HEK293 (cell line): ENCODE measurements around the gene ISCU.

Experiments
- CTCF ChIA-PET: fragments of 350-600 bp; formaldehyde crosslinking; extraction: SDS; loops from one replicate; lab custom pipeline; 2021; ENCODE audit warnings: antibody characterized with exemption; lab: Yijun Ruan, JAX
- POLR2A ChIA-PET: fragments of 300-600 bp; formaldehyde crosslinking; extraction: SDS; loops from one replicate; lab custom pipeline; 2020; ENCODE audit warnings: antibody characterized with exemption, inconsistent platforms; lab: Yijun Ruan, JAX
- H3K27ac ChIP-seq: fragments of 200-500 bp; sonication (Bioruptor generic); 2 replicates; pipeline ENCODE4 v1.5.1; 2014; ENCODE audit warnings: low read depth, low read length, control low read depth, inconsistent platforms; ENCODE audit errors: extremely low read depth
- H3K36me3 ChIP-seq, 2 experiments: fragments of 200-500 bp in 1 of 2; sonication (Bioruptor generic) in 1 of 2; 1 replicate in 1 of 2; 2 replicates in 1 of 2; pipeline ENCODE4 v1.5.1; 2014 to 2017; ENCODE audit warnings: inconsistent platforms in 2 of 2, low read length in 2 of 2; ENCODE audit not compliant: control insufficient read depth in 2 of 2, insufficient read depth in 1 of 2
- H3K4me1 ChIP-seq: fragments of 200-500 bp; sonication (Bioruptor generic); 2 replicates; pipeline ENCODE4 v1.5.1; 2014; ENCODE audit warnings: mild to moderate bottlenecking, low read length, inconsistent platforms; ENCODE audit not compliant: control insufficient read depth, insufficient read depth
- H3K4me3 ChIP-seq: 2 replicates; pipeline ENCODE4 v1.5.1; 2011; ENCODE audit warnings: low read depth, mild to moderate bottlenecking, control low read depth, low read length, moderate library complexity
- H3K9me3 ChIP-seq: fragments of 200-500 bp; sonication (Bioruptor generic); 2 replicates; pipeline ENCODE4 v1.5.1; 2014; ENCODE audit warnings: low read depth, low read length, inconsistent platforms; ENCODE audit not compliant: control insufficient read depth, insufficient read depth
- GLI4 ChIP-seq: fragments of 450-650 bp; formaldehyde crosslinking; IDR thresholded peaks from 2 replicates; pipeline ENCODE4 v1.5.1; 2016; ENCODE audit warnings: missing biosample characterization, missing genetic modification characterization
- OSR2 ChIP-seq: fragments of 450-650 bp; formaldehyde crosslinking; IDR thresholded peaks from 2 replicates; pipeline ENCODE4 v1.5.1; 2016; ENCODE audit warnings: missing biosample characterization, missing genetic modification characterization
- RBAK ChIP-seq: fragments of 450-650 bp; formaldehyde crosslinking; IDR thresholded peaks from 2 replicates; pipeline ENCODE4 v1.5.1; 2016; ENCODE audit warnings: missing biosample characterization, missing genetic modification characterization
- SCRT2 ChIP-seq: fragments of 450-650 bp; formaldehyde crosslinking; IDR thresholded peaks from 2 replicates; pipeline ENCODE4 v1.5.1; 2016; ENCODE audit warnings: missing biosample characterization, missing genetic modification characterization
- ZBTB10 ChIP-seq: fragments of 450-650 bp; formaldehyde crosslinking; IDR thresholded peaks from 2 replicates; pipeline ENCODE4 v1.5.1; 2016; ENCODE audit warnings: missing biosample characterization, missing genetic modification characterization
- ZBTB49 ChIP-seq: fragments of 450-650 bp; formaldehyde crosslinking; IDR thresholded peaks from 2 replicates; pipeline ENCODE4 v1.5.1; 2016; ENCODE audit warnings: missing biosample characterization, missing genetic modification characterization, low read depth
- ZFP69B ChIP-seq: fragments of 450-650 bp; formaldehyde crosslinking; IDR thresholded peaks from 2 replicates; pipeline ENCODE4 v1.5.1; 2016; ENCODE audit warnings: missing biosample characterization, missing genetic modification characterization
- ZNF10 ChIP-seq: fragments of 450-650 bp; formaldehyde crosslinking; IDR thresholded peaks from 2 replicates; pipeline ENCODE4 v1.5.1; 2017; ENCODE audit warnings: missing biosample characterization, missing genetic modification characterization
- ZNF121 ChIP-seq: fragments of 450-650 bp; formaldehyde crosslinking; IDR thresholded peaks from 2 replicates; pipeline ENCODE4 v1.5.1; 2016; ENCODE audit warnings: missing biosample characterization, missing genetic modification characterization
- ZNF18 ChIP-seq: fragments of 450-650 bp; formaldehyde crosslinking; IDR thresholded peaks from 2 replicates; pipeline ENCODE4 v1.5.1; 2016; ENCODE audit warnings: missing biosample characterization, missing genetic modification characterization
- ZNF2 ChIP-seq: fragments of 450-650 bp; formaldehyde crosslinking; IDR thresholded peaks from 2 replicates; pipeline ENCODE4 v1.5.1; 2016; ENCODE audit warnings: missing biosample characterization, missing genetic modification characterization
- ZNF335 ChIP-seq: fragments of 450-650 bp; formaldehyde crosslinking; conservative IDR thresholded peaks from 2 replicates; pipeline ENCODE4 v1.5.1; 2016; ENCODE audit warnings: missing biosample characterization, missing genetic modification characterization
- ZNF404 ChIP-seq: fragments of 450-650 bp; formaldehyde crosslinking; IDR thresholded peaks from 2 replicates; pipeline ENCODE4 v1.5.1; 2017; ENCODE audit warnings: missing biosample characterization, missing genetic modification characterization
- ZNF518A ChIP-seq: fragments of 450-650 bp; formaldehyde crosslinking; conservative IDR thresholded peaks from 2 replicates; pipeline ENCODE4 v1.5.1; 2016; ENCODE audit warnings: low read depth, missing biosample characterization, missing genetic modification characterization
- ZNF548 ChIP-seq: fragments of 450-650 bp; formaldehyde crosslinking; IDR thresholded peaks from 2 replicates; pipeline ENCODE4 v1.5.1; 2016; ENCODE audit warnings: missing biosample characterization, missing genetic modification characterization
- ZNF580 ChIP-seq: fragments of 450-650 bp; formaldehyde crosslinking; IDR thresholded peaks from 2 replicates; pipeline ENCODE4 v1.5.1; 2016; ENCODE audit warnings: missing biosample characterization, missing genetic modification characterization
- ZNF585B ChIP-seq: fragments of 450-650 bp; formaldehyde crosslinking; IDR thresholded peaks from 2 replicates; pipeline ENCODE4 v1.5.1; 2016; ENCODE audit warnings: missing biosample characterization, missing genetic modification characterization
- ZSCAN18 ChIP-seq: fragments of 450-650 bp; formaldehyde crosslinking; IDR thresholded peaks from 2 replicates; pipeline ENCODE4 v1.5.1; 2016; ENCODE audit warnings: missing biosample characterization, missing genetic modification characterization
- ZXDB ChIP-seq: fragments of 450-650 bp; formaldehyde crosslinking; IDR thresholded peaks from 2 replicates; pipeline ENCODE4 v1.5.1; 2016; ENCODE audit warnings: missing biosample characterization, missing genetic modification characterization

Gene ISCU

GRCh38 chr12:108514468-108514972, 47.9 kb upstream of the ISCU start:
- POLR2A ChIA-PET: interaction anchor here (0.6 to 2.0 kb wide), 4 partner anchors 17 to 59 kb away, joined by 3 to 6 read pairs (median 4); partner anchors contain the start of gene ISCU

More at GRCh38 chr12:108514468-108514972, 47.9 kb upstream of the ISCU start:
- Histone ChIP-seq H3K9me3 (no peaks in the 10 kb centered on the region), H3K27ac (no peak overlapping the region), H3K36me3 (peaks cover 0 to 29% of the 10 kb centered on the region in 2 experiments; a peak in 1 of 3 replicates), H3K4me1 (no peaks in the 10 kb centered on the region), H3K4me3 (peak overlapping the region; percentile 35)
- CTCF ChIA-PET: interaction anchor here (0.7 kb wide), 1 partner anchor 72 kb away, joined by 3 read pairs; no protein-coding TSS in a partner anchor
- TF ChIP-seq ZNF18 (no peak), ZNF335 (tag by site-specific recombination) (0 out of 2 replicates have a peak, but pooled peaks have one; percentile 33), SCRT2 (tag by site-specific recombination) (peak; percentile 21; the same call in 1 of the 2 replicates), ZNF2 (peak; percentile 80), ZXDB (peak; percentile 30; the same call in 1 of the 2 replicates), ZFP69B (tag by site-specific recombination) (peak; percentile 42; the same call in 1 of the 2 replicates), ZBTB10 (tag by site-specific recombination) (peak; percentile 54), ZSCAN18 (tag by site-specific recombination) (no peak), GLI4 (peak; percentile 12; the same call in 1 of the 2 replicates), OSR2 (tag by site-specific recombination) (no peak), ZNF10 (tag by site-specific recombination) (peak; percentile 92), ZNF518A (no peak), RBAK (no peak), ZBTB49 (no peak), ZNF548 (tag by site-specific recombination) (no peak), ZNF580 (tag by site-specific recombination) (0 out of 2 replicates have a peak, but pooled peaks have one; percentile 21), ZNF121 (tag by site-specific recombination) (peak; percentile 38; the same call in 1 of the 2 replicates), ZNF585B (tag by site-specific recombination) (peak; percentile 32; the same call in 1 of the 2 replicates), ZNF404 (tag by site-specific recombination) (no peak)
